ENCODE data around the gene CACNA1F. TPM values are rescaled to one million over a fixed set of nuclear protein-coding genes. Genes with fewer than 3 reads are reported as not detected.

CACNA1F gene
- total RNA-seq, 4 donors from 2014 or later, result 0.32 to 2.8 (median 0.96) TPM; not detected in 1

DNA sequence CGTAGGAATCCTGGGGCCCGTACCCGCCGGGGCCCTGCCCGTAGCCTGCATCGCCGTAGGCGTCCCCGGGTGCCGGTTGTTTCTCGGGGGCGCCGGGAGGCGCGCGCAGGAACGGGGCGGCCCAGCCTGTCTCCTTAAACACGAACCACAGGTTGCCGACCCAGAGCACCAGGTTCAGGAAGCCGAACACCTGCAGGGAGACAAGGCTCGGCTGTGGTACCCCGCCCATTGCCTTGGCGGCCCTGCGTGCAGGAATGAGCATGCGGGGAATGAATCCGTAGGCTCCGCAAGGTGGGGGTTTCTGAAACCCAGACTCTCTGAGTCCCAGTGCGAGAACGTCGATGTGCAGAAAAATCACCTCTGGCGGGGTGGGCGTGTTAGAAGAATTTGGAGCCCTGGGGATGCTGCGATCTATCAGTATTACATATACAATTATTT lies 41.5 kb downstream of the CACNA1F start:
- no peak for TF ChIP-seq POLR2A (IDR thresholded peaks at IDR 0.05)
- no peak for TF ChIP-seq EP300 (IDR thresholded peaks at IDR 0.05; ENCODE audit: low read depth)
- TF ChIP-seq, protein P1, sequence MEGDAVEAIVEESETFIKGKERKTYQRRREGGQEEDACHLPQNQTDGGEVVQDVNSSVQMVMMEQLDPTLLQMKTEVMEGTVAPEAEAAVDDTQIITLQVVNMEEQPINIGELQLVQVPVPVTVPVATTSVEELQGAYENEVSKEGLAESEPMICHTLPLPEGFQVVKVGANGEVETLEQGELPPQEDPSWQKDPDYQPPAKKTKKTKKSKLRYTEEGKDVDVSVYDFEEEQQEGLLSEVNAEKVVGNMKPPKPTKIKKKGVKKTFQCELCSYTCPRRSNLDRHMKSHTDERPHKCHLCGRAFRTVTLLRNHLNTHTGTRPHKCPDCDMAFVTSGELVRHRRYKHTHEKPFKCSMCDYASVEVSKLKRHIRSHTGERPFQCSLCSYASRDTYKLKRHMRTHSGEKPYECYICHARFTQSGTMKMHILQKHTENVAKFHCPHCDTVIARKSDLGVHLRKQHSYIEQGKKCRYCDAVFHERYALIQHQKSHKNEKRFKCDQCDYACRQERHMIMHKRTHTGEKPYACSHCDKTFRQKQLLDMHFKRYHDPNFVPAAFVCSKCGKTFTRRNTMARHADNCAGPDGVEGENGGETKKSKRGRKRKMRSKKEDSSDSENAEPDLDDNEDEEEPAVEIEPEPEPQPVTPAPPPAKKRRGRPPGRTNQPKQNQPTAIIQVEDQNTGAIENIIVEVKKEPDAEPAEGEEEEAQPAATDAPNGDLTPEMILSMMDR (IDR thresholded peaks at IDR 0.05), result no peak
- no peak for TF ChIP-seq POLR2AphosphoS5 (IDR thresholded peaks at IDR 0.05)
- DNase-seq, result no peak
- 2 to 57% methylated on average over 6 to 30 of the region's 34 CpGs for WGBS, 2 donors (ENCODE audit: low coverage in 1 of 2)
- H3K9me3 ChIP-seq, result no peaks in the 10 kb centered on the region
- intact Hi-C loops (cut with DNase I; ENCODE audit: low total_unique reads) (no loop called here), in situ Hi-C loops (cut with MboI; ENCODE audit: low pct_ligation_motif_present in 1 of 4, low pct_unique_long_range_greater_than_20kb in 1 of 4, low sequenced_read_pairs in 3 of 4) (no loop called here)
- no peaks in the 10 kb centered on the region for H3K36me3 ChIP-seq
- H3K27me3 ChIP-seq, result no peaks in the 10 kb centered on the region
- peak overlapping the region; percentile 51 to 78 (median 58) for H3K4me3 ChIP-seq
- H3K4me1 ChIP-seq, result peaks cover 0 to 12% (median 2%) of the 10 kb centered on the region in 4 donors
- H3K27ac ChIP-seq, result peak overlapping the region; percentile 92 to 96 (median 95)

DNA sequence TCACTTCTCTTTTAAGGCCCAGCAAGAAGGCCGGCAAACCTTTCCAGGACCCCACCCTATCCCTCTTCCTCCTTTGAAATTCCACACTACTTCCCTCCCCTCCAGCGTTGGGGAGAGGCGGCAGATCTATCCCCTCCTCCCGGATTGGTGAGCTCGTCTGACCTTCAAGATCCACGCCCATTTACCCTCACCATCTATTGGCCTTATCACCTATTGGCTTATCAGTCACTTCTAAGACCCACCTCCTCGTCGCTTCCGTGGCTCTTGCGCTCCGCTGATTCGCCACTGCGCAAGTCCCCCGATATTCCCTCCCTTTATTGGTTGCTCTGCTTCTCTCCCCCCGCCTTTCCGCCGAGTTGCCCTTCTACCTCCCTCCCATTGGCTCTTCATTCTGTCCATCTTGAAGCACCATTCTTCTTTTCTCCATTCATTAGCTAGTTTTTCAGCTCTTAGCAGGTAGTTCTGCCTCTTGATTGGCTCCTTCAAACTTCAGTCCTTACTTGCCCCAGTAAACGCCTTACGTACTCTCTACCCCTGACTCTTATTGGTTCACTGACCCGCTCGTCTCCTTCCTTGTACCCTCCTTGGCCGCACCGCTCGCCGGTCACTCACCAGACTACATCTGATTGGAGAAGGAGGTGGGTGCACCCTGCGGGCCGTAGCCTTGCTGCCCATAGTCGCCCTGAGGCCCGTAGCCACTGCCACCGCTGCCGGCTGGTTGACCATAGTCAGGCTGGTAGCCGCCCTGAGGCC lies 42.1 kb downstream of the CACNA1F start:
- DNase-seq, result peak; percentile 90
- TF ChIP-seq, protein P1 (IDR thresholded peaks at IDR 0.05), result peak in 1 of 5 experiments; percentile 18
- TF ChIP-seq POLR2A (IDR thresholded peaks at IDR 0.05), result peak; percentile 86
- no peak for TF ChIP-seq EP300 (IDR thresholded peaks at IDR 0.05; ENCODE audit: low read depth)
- TF ChIP-seq POLR2AphosphoS5 (IDR thresholded peaks at IDR 0.05), result peak; percentile 89 to 93 (median 91)
- Histone ChIP-seq H3K27ac (peak overlapping the region; percentile 92 to 96 (median 95)), H3K36me3 (no peaks in the 10 kb centered on the region), H3K27me3 (no peaks in the 10 kb centered on the region), H3K9me3 (no peaks in the 10 kb centered on the region), H3K4me3 (peak overlapping the region; percentile 51 to 78 (median 58)), H3K4me1 (peaks cover 0 to 12% (median 2%) of the 10 kb centered on the region in 4 donors)
- in situ Hi-C loops (cut with MboI; ENCODE audit: low pct_ligation_motif_present in 1 of 4, low pct_unique_long_range_greater_than_20kb in 1 of 4, low sequenced_read_pairs in 3 of 4), result no loop called here
- WGBS, 2 donors (ENCODE audit: low coverage in 1 of 2), result 2 to 42% methylated on average over 9 to 31 of the region's 32 CpGs
- intact Hi-C loops (cut with DNase I; ENCODE audit: low total_unique reads), result no loop called here

DNA sequence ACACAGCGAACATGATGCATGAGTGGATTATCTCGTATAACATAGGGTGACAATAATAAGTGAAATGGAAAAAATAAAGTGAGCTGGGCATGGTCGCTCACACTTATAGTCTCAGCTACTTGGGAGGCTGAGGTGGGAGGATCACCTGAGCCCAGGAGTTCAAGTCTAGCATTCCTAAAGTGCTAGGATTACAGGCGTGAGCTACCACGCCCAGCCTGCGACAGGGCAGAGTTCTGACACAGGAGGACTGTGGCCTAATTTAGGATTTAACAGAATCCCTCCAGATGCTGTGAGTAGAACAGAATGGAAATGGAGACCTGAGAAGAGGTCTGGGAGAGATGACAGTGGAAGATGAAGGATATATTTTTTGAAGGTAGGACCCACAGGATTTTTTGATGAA lies 43.5 kb downstream of the CACNA1F start:
- Histone ChIP-seq H3K27me3 (no peaks in the 10 kb centered on the region), H3K27ac (peak overlapping the region; percentile 77 to 90 (median 89)), H3K4me1 (peaks cover 0 to 21% (median 6%) of the 10 kb centered on the region in 4 donors), H3K36me3 (no peaks in the 10 kb centered on the region), H3K9me3 (no peaks in the 10 kb centered on the region), H3K4me3 (no peak overlapping the region)
- TF ChIP-seq, protein P1 (IDR thresholded peaks at IDR 0.05), result no peak
- TF ChIP-seq POLR2A (IDR thresholded peaks at IDR 0.05), result no peak
- no peak for TF ChIP-seq EP300 (IDR thresholded peaks at IDR 0.05; ENCODE audit: low read depth)
- TF ChIP-seq POLR2AphosphoS5 (IDR thresholded peaks at IDR 0.05), result no peak
- no peak for DNase-seq
- in situ Hi-C loops (cut with MboI; ENCODE audit: low pct_ligation_motif_present in 1 of 4, low pct_unique_long_range_greater_than_20kb in 1 of 4, low sequenced_read_pairs in 3 of 4), result no loop called here
- 60 to 64% methylated on average over 1 to 6 of the region's 6 CpGs for WGBS, 2 donors (ENCODE audit: low coverage in 1 of 2)
- intact Hi-C loops (cut with DNase I; ENCODE audit: low total_unique reads), result no loop called here

DNA sequence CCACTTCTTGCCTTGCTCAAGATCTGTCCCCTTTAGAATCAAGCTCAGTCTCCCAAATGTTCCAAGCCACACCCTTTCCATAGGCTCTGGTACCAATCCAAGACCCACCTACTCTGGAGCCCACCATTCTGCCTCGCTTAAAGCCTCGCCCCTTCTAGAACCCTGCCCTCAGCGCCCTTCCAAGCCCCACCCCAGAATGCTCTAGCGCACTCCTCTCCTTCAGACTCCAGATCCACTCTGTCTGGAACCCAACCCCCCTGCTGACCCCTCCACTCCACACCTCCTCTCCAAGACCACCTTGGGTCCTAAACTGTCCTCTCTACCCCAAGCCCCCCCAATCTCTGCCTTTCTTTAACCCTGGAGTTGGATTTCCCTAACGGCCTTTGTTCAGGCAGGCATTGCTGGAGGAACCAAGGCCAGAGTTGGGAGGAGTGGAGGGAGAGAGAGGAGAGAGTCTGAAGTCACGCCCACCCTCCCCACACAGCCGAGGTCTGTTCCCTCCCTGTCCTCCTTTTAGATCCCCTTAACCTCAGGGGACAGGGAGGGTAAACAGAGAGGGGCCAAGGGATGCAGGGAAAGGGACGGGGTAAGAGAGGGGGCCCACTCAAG lies 44.6 kb downstream of the CACNA1F start:
- 60 to 93% methylated on average over 3 to 8 of the region's 8 CpGs for WGBS, 2 donors (ENCODE audit: low coverage in 1 of 2)
- H3K4me3 ChIP-seq, result no peak overlapping the region
- intact Hi-C loops (cut with DNase I; ENCODE audit: low total_unique reads), result no loop called here
- peaks cover 0 to 28% (median 8%) of the 10 kb centered on the region in 4 donors for H3K4me1 ChIP-seq
- H3K27me3 ChIP-seq, result no peaks in the 10 kb centered on the region
- no peak for DNase-seq
- peak overlapping the region in 2 of 4 donors; percentile 88 to 90 for H3K27ac ChIP-seq
- H3K36me3 ChIP-seq, result no peaks in the 10 kb centered on the region
- TF ChIP-seq EP300 (IDR thresholded peaks at IDR 0.05; ENCODE audit: low read depth) (no peak), POLR2AphosphoS5 (IDR thresholded peaks at IDR 0.05) (no peak), POLR2A (IDR thresholded peaks at IDR 0.05) (no peak)
- TF ChIP-seq, protein P1 (IDR thresholded peaks at IDR 0.05), result no peak
- in situ Hi-C loops (cut with MboI; ENCODE audit: low pct_ligation_motif_present in 1 of 4, low pct_unique_long_range_greater_than_20kb in 1 of 4, low sequenced_read_pairs in 3 of 4), result no loop called here
- H3K9me3 ChIP-seq, result no peaks in the 10 kb centered on the region
